Measurements from ENCODE around the gene BPIFB2.

BPIFB2 gene

DNA sequence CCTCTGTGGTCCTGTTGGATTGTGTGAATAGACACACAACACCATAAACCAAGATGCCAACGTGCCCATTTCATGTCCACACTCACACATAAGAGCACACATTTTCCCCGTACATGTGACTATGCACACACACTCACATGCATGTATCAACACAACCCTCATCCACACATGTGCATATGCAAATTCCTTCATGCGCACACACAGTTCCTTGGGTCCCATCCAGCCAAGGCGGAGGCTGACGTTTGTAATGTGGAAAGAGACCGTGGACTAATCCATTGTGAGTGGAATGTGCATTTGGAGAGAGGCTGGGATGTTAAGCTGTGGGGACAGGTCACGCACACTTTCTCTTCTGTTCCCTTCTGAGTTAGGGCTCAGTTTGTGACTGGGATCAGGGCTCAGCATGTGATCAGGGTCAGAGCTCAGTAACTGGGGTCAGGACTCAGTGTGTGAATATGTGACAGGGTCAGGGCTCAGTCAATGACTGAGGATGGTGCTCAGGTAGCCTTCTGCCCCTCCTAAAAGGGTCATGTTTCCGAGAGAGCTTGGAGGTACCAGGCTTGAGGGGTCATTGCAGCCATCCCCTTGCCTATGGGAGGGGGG is 628 bp upstream of the BPIFB2 start:
- DNase-seq (ENCODE audit: low read depth), result no peak

- DNase-seq (ENCODE audit: low read depth), result no peak
These were observed 1.1 kb downstream of the BPIFB2 start for GRCh38 chr20:33008336-33009213.

DNA sequence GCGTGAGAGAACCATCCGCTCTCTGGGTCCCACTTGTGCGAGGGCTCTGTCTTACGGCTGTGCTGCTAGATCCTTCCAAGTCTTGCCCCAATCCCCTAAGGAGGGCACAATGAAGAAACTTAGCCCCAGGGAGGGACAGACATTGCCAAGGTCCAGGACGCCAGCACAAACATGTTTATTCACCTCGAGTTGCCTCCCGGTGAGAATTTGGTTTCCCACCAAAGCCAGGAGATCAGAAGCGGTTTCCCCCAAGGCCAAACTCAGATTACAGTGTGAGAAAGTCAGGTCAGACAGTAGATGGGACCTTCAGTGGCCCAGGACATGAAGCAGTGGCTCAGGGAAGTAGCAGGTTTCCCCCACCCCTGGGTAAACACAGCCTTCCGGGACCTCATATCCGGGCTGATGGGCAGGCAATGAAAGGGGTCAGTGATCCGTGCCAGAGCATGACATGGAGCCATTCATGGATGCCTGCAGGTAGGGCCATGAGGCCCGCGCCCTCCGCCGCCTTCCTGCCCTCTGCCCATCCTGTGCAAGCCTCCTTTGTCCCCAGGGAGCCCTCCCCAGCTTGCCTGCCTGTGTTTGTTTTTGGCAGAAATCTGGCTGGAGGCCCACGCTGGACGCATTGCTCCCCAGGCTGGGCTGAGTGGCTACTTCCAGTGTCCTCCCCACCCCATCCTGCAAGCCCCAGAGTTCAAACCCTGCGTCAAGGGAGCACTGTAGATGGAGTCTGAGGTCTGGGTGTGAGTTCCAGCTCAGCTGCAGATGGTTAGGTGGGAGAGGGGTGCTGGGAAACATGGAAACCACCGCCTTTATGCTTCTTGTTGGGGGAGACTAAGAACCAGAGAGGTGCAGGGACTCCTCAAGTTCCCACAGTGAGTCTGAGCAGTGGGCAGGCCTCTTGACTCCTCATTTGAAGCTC is 2.0 kb downstream of the BPIFB2 start:
- no peak for DNase-seq (ENCODE audit: low read depth)

- no peak for DNase-seq (ENCODE audit: low read depth)
These were observed 2.6 kb downstream of the BPIFB2 start for GRCh38 chr20:33010133-33010504.

DNA sequence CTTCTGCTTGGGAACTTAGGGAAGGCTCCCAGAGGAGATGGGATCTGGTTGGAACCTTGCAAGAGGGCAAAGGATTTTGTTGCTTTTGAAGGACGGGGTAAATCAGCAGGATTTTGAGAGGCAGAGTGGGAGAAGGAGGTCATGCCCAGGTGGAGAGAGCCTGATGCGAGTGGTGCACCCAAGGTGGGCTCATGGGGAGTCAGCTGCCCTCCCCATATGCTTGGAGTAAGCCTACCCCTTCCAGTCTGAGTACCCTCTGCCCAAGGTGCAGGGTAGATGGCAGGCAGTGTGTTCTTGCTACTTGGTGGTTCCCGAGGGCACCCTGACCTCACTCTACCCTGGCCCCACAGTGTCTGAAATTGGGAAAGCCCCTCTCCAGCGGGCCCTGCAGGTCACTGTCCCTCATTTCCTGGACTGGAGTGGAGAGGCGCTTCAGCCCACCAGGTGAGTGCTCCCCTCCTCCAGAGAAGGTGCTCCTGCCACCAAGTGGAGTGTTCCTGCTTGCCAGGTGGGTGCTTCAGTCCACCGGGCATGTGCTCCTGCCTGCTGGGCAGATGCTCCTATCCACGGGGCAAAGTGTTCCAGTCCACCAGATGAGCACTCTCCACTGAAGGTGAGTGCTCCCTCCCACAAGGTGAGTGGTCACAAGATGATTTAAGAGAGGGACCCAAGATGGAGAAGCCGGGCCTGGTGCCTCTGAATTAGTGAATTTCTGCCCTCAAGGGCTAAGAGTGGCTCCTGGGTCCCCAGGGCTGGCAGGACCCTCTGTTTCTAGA is 3.4 kb downstream of the BPIFB2 start:
- DNase-seq (ENCODE audit: low read depth), result no peak

- DNase-seq (ENCODE audit: low read depth), result no peak
These were observed 5.1 kb downstream of the BPIFB2 start for GRCh38 chr20:33012327-33013189.

DNA sequence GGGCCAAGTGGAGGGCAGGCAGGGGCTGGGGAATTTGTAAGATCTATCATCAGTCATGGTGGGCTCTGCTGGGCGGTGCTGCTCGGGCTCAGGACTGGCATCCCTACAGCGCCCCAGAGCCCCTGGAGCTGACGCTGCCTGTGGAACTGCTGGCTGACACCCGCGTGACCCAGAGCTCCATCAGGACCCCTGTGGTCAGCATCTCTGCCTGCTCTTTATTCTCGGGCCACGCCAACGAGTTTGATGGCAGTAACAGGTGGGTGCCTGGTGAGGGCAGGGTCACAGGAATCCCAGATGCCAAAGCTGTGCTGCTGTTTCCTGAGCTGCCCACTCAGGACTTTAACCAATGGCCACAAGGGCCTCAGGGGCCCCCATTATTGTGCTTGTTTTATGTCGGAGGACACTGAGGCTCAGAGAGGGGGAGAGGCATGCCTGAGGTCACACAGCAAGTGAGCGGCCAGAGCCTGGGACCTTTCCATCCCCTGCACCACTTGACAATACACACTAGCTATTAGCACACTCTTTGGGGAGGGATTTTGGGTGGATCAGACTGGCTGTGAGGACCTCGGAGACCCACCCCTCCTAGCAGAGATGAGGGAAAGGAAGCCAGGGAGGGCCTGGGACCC is 6.3 kb downstream of the BPIFB2 start:
- no peak for DNase-seq (ENCODE audit: low read depth)

DNA sequence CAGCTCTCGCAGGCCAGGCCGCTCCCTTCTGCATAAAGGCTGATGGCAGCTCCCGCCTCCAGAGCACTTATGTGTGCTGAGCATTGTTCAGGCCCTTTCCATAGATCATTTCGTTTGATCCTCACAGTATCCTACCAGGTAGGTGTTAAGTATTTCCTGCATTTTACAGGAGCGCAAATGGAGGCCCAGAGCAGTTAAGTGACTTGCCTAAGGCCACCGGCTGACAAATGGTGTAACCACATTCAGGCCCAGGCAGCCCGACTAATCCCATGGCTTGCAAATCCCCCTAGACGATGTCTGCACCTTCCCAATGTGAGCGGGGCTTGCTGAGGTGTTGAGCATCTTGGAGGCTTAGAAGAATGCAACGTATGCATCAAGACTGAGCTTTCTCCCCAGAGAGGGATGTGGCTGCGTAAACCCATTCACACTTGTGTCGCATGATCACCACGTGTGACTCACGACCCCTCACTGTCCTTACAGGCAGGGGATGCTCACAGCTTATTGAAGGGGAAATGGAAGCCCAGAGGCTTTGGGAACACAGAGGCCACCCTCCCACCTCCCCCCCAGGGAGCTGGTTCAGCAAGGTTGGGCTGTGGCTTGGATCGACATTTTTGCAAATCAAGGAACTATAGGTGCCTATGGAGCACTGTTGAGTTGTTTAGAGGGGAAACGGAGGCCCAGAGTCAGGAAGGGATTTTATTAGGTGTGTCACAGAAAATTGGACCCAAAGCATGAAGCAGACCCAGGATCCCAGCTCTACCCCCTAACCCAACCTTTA is 7.0 kb downstream of the BPIFB2 start:
- DNase-seq (ENCODE audit: low read depth), result no peak

- DNase-seq (ENCODE audit: low read depth), result no peak
These were observed 7.6 kb downstream of the BPIFB2 start for GRCh38 chr20:33015114-33015484.

GRCh38 chr20:33015700-33016580 is 8.4 kb downstream of the BPIFB2 start:
- no peak for DNase-seq (ENCODE audit: low read depth)

GRCh38 chr20:33016581-33017109 is 9.1 kb downstream of the BPIFB2 start:
- no peak for DNase-seq (ENCODE audit: low read depth)

- no peak for DNase-seq (ENCODE audit: low read depth)
These were observed 10.0 kb downstream of the BPIFB2 start for GRCh38 chr20:33017542-33017941.

GRCh38 chr20:33018169-33018931 is 10.8 kb downstream of the BPIFB2 start:
- no peak for DNase-seq (ENCODE audit: low read depth)

- no peak for DNase-seq (ENCODE audit: low read depth)
These were observed 12.2 kb downstream of the BPIFB2 start for GRCh38 chr20:33019465-33020277.

DNA sequence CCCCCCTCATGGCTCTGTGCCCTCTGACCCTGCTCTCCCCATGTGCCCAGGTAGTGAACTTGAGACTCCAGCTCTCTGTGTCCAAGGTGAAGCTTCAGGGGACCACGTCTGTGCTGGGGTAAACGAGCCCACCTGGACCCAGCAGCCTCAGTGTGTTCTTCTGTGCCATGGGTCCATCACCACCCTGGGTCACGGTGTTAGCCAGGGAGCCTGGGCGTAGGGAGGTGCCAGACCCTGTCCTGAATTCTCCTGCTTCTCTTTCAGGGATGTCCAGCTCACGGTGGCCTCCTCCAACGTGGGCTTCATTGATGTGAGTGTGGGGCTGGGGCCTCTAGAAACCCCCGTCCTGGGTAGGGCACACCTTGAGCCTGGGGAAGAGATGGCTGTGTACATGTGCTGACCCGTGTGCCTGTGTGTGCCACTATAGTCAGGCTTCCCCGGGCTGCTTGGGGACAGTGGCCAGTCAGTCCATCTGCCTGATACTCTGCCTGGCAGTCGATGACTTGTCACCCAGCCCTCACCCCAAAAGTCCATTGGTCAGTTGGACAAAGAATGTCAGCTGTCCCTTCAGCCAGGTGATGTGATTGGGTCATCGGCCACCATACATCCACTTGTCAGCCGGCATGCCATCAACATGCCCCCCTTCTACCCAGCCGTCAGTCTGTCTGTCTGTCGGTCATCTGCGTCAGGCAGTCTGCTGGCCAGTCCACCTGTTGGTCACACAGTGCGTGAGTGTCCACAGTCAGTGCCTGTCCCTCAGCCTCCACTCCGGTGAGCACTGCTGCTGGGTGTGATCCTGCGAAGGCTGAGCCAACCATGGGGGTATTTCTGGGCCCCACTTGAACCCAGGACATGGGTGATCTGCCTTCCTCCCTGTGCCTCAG is 13.0 kb downstream of the BPIFB2 start:
- no peak for DNase-seq (ENCODE audit: low read depth)

DNA sequence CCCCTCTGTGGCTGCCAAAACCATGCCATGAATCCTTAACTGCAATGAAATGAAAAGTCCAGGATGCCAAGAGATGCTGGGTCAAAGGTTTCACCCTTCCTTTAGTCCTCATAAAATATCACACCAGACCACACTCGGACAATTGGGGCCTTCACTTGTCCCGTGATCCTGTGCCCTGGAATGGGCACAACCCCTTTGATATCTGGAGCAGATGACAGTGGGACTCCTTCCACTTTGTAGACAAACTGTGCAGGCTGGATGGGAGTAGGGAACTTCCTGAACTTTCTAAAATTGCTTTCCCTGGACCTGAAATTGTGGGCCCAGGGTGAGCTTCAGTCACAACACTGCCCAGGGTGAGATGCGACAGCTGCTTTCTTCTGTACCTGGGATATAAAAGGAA is 14.4 kb downstream of the BPIFB2 start:
- no peak for DNase-seq (ENCODE audit: low read depth)
